GM18870 (cell line): Measurements from ENCODE around the gene SLC16A9.
A peak's percentile ranks its signal among the peaks of the same experiment; 100 is the strongest.
"Not testable (repeated sequence)": the region's sequence is repeated elsewhere in the genome, so short reads cannot be mapped to it uniquely, and the experiment has no call there.

Source experiments
- ATAC-seq: cut with Tn5 transposase; IDR thresholded peaks from one replicate; pipeline ENCODE4 v1.9.1; 2021; ENCODE audit warnings: moderate library complexity; ENCODE audit not compliant: unreplicated experiment

Gene SLC16A9

DNA sequence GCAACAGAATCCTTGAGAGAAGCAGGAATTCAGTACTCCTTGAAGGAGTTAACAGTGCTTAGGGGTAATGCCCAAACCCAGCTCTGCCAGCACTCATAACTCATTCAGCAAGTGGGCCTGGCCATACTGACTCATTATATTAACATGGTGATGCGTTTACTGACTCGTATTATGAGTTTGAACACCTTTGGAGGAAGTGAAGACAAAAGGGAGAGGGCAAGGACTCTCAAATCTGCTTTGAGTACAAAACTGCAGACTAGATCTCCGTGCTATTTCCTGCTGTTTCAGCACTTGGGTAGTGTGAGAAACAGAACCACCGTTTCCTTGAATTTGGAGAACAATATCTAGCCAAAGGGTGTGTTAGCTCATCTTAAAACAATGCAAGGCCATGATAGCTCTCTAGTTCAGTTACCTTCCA, 30.8 kb downstream of the SLC16A9 start:
- ATAC-seq: peak; percentile 92

DNA sequence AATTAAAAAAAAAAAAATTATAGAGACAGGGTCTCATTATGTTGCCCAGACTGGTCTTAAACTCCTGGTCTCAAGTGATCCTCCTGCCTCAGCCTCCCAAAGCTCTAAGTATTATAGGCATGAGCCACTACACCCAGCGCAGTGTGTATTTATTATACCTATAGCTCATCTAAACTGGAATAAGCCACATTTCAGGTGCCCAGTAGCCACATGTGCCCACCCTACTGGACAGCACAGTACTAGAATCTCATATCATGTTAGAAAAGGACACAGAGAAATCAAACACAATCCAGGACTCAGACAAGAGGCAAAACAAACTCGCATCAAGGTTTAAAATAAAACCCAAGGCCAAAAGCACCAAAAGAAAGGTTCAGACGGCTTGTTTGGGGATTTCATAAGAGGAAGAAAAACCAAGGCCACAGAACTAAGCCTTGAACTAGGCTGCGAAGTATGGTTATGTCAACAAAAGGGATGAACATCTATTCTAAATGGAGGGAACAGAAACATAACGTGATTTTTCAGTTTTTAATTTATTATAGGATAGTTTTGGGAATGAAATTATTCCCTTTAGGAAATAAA, 32.3 kb downstream of the SLC16A9 start:
- ATAC-seq: no peak

DNA sequence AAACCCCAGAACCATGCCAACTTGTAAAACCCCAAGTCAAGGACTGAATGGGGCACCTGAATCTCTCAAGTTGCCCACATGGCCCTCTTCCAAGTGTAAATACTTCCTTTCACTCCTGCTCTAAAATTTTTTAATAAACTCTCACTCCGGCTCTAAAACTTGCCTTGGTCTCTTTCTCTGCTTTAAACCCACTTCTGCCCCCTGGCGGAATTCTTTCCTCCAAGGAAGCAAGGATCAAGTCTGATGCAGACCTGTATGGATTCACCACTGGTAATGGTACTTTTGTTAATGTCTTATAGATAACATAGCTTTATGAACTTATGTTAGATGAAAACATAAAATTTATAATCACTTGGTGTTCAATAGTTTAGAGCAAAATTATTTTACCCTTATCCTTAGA, 33.8 kb downstream of the SLC16A9 start:
- no peak for ATAC-seq

DNA sequence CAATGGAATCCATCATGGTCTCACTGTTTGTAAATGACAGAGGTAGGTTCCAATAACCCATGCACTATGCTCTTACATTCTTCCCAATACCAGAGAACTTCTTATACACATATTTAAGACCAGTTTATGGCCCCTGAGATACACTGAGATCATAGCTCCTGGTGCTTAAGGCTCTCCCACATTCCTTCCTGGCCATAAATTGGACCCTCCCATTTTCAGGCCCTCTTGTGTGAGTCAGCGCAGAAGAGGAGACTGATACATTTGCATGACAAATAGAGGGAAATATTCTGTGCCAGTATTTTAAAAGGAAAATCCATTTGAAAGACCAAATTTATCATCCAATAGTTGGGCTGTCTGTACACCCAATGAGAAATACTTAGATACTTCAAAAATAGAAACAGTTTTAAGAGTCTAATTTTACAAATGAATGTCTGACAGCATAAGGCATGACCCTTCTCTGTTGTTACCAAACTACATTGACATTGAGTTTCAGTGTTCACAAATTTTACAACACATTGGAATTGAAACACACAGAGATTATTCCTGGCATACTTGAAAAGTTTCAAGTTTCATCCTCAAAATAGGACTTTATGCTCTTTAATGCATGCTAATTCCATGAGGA, 35.3 kb downstream of the SLC16A9 start:
- no peak for ATAC-seq

DNA sequence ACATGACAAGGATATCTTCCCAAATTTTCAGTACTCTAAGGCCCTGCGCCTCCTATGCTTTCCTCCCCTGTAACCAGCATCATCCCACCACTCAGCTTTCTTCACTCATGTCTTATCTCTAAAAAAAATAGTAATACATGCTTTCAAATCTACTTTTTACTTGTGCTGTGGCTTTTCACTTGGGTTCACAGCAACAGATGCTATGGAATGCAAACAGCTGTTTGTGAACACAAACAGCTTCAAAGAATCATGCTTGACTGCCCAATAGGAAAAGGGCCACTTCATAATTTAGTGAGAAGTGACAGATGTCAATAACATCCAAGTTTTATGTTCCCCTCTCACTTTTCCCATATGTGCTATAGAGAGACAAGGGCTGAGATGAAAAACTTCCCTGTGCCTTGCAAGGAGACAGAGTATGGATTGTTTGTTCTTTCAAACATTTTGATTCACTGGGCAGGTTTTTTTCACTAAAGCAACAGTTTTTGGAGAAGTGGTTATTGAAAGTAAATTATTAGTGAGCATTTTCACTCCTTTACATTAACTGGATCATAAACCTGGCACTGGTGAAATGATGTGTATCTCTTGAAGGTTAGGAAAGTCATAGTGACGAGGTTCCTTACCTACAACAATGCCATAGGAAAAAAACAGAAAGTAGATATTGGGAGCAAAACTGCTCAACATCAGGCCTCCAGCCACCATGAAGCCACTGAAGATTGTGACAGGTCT, 37.3 kb downstream of the SLC16A9 start:
- no peak for ATAC-seq

GRCh38 chr10:59670269-59670668, 39.4 kb downstream of the SLC16A9 start:
- no peak for ATAC-seq

- ATAC-seq: no peak
Measured at GRCh38 chr10:59668096-59668495, 41.6 kb downstream of the SLC16A9 start.

DNA sequence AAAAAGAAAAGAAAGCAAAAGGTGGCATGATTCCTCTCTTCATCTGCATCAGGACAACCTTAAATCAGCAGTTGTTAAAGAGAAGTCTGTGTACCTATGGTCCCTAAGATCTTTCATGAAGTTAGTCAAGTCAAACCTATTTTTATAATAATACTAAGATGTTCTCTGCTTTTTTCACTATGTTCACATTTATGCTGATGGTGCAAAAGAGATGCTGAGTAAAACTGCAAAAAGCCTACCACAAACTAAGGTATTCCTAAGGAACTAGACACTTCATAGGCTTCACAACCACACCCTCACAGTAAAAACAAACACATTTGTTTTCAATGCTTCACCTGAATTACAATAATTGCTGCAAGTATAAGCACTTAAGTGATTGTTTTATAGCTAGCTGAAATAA, 43.3 kb downstream of the SLC16A9 start:
- ATAC-seq: no peak

DNA sequence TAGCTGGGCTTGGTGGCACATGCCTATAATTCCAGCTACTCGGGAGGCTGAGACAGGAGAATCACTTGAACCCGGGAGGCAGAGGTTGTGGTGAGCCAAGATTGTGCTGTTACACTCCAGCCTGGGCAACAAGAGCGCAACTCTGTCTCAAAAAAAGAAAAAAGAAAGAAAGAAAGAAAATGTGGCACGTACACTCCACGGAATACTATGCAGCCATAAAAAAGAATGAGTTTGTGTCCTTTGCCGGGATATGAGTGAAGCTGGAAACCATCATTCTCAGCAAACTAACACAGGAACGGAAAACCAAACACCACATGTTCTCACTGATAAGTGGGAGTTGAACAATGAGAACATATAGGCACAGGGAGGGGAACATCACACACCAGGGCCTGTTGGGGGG, 46.4 kb downstream of the SLC16A9 start:
- not testable (repeated sequence) for ATAC-seq

- ATAC-seq: no peak
Measured at GRCh38 chr10:59657724-59658123, 51.9 kb downstream of the SLC16A9 start.

- no peak for ATAC-seq
Measured at GRCh38 chr10:59655309-59655708, 54.3 kb downstream of the SLC16A9 start.

DNA sequence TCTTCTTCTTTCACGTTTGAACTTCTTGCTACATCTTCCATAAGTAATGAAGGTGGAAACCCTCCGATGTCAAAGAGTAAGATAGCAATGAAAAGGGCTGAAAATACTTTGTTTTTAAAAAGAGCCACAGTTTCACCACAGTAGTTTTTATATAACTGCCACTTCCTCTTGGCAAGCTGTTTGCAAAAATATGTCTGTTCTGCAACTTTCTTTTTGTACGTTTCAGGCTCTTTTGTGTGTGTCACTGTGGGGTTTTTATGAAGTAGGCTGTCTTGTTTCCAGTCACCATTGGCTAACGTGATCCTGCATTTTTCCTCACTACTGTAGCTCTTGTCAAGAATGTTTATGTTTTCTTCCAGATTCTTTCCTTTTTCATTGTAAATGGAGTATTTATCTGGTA, 55.6 kb downstream of the SLC16A9 start:
- ATAC-seq: no peak

GRCh38 chr10:59651902-59652301, 57.7 kb downstream of the SLC16A9 start:
- no peak for ATAC-seq

DNA sequence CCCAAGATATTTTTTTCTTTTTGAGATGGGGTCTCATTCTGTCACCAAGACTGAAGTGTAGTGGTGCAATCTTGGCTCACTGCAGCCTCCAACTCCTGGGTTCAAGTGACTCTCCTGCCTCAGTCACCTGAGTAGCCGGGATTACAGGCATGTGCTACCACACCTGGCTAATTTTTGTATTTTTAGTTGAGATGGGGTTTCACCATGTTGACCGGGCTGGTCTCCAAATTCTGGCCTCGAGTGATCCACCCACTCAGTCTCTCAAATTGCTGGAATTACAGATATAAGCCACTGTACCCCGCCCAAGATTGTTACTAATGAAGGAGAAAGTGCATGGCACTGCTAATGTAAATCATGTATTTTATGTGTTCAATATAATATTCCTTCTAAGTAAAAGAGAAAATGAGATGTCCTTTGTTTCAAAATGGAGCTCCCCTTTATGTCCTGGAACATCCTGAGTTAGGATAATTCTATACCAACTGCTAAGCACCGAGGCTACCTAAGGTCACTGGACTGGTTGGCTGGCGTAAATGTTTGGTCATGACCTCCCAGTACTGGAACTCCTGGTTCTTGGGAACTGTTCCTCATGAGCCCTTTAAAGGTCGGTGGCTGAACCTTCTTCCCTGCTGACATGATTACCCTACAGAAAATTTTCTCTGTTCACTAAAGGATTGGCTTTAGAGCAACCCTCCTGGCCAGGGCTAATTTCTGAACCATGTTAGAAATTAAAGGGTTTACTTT, 59.9 kb downstream of the SLC16A9 start:
- ATAC-seq: no peak

- ATAC-seq: no peak
Measured at GRCh38 chr10:59648711-59649201, 60.9 kb downstream of the SLC16A9 start.

GRCh38 chr10:59644841-59645240, 64.8 kb downstream of the SLC16A9 start:
- ATAC-seq: no peak

DNA sequence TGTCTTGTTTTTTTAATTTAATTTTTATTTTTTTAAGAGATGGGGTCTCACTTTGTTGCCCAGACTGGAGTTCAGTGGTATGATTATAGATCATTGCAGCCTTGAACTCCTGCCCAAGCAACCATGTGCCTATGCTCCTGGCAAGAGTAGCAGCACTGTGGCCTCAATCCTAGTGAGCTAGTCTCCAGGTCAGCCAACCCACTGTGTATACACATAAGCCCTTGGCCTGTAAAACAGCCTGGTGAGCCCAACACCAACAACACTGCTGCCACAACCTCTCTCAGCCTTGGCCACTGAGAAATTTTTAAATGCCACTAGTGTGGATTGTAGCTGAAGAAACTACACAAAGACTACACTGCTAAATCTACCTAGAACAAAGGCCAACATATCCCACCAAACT, 68.0 kb downstream of the SLC16A9 start:
- ATAC-seq: not testable (repeated sequence)

- ATAC-seq: no peak
Measured at GRCh38 chr10:59635502-59636290, 74.0 kb downstream of the SLC16A9 start.

- no peak for ATAC-seq
Measured at GRCh38 chr10:59634102-59634501, 75.5 kb downstream of the SLC16A9 start.

- no peak for ATAC-seq
Measured at GRCh38 chr10:59633063-59633462, 76.6 kb downstream of the SLC16A9 start.
